BJ (cell line): Measurements from ENCODE around the gene PPP3CA. TPM values are rescaled to one million over a fixed set of nuclear protein-coding genes. Genes with fewer than 3 reads are reported as not detected.

Experiments
- CTCF ChIA-PET: fragments of 350-600 bp; formaldehyde crosslinking; extraction: SDS; loops from one replicate; lab custom pipeline; 2021; ENCODE audit warnings: antibody characterized with exemption, inconsistent platforms; lab: Yijun Ruan, JAX
- POLR2A ChIA-PET: fragments of 300-600 bp; sonication (Branson Sonifier 250); formaldehyde crosslinking; extraction: SDS; loops from one replicate; lab custom pipeline; 2021; ENCODE audit warnings: antibody characterized with exemption; lab: Charles Lee
- DNase-seq: peaks from one replicate; pipeline ENCODE4 v3.0.0-alpha.2; 2011; ENCODE audit warnings: low read depth
- H3K27me3 ChIP-seq: 2 replicates; pipeline ENCODE4 v1.6.0; 2011; ENCODE audit warnings: low read length; ENCODE audit not compliant: control insufficient read depth, insufficient read depth
- H3K36me3 ChIP-seq: 2 replicates; pipeline ENCODE4 v1.5.1; 2011; ENCODE audit warnings: low read length; ENCODE audit not compliant: control insufficient read depth, insufficient read depth
- H3K4me3 ChIP-seq: 2 replicates; pipeline ENCODE4 v1.5.1; 2011; ENCODE audit warnings: low read depth, mild to moderate bottlenecking, control low read depth, low read length
- CTCF ChIP-seq: IDR thresholded peaks from 2 replicates; pipeline ENCODE4 v1.5.1; 2011; ENCODE audit warnings: low read depth, mild to moderate bottlenecking, control low read depth, inconsistent platforms, low read length, moderate library complexity; ENCODE audit not compliant: insufficient read depth
- polyA plus RNA-seq: library from polyadenylated mRNA; depleted of rRNA; stranded (reverse); fragments of >200 nt; gene quantifications from 2 replicates; pipeline ENCODE4 v1.2.3, GENCODE V29; 2011

PPP3CA gene
- polyA plus RNA-seq, 1 experiment: 10.6 TPM

- DNase-seq: no peak
- Histone ChIP-seq H3K27me3 (no peaks in the 10 kb centered on the region), H3K36me3 (no peaks in the 10 kb centered on the region), H3K4me3 (no peak overlapping the region)
- no peak for TF ChIP-seq CTCF
- ChIA-PET CTCF (no interaction called here), POLR2A (no interaction called here)
Measured at GRCh38 chr4:101067383-101067782, 279.9 kb downstream of the PPP3CA start.

- H3K27me3 ChIP-seq: no peaks in the 10 kb centered on the region
- no peak overlapping the region for H3K4me3 ChIP-seq
- TF ChIP-seq CTCF: no peak
- DNase-seq: no peak
- H3K36me3 ChIP-seq: no peaks in the 10 kb centered on the region
- ChIA-PET POLR2A (no interaction called here), CTCF (no interaction called here)
Measured at GRCh38 chr4:101066626-101067170, 280.6 kb downstream of the PPP3CA start.

DNA sequence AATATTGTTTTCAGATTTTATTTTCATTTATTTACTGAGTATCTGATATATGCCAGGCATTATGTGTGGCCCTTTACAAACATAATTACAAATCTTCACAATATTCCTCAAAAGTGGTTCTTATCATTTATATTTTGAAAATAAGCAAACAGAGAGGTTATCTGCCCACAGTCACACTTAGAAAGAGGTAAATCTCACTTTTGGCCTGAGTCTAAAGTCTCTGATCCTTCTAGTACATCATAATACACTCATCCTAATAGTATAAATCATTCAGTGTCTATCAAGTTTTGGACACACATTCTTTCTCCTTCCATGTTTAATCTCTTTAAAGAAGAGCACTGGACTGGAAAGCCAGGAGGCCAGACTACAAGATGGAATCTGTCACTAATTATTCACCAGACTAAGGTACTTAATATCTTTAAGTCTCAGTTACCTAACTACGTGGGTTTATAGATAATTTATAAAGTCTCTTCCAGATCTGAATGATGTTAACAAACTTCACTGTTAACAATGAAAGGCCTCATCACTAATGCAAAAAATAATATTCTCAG is 281.3 kb downstream of the PPP3CA start:
- TF ChIP-seq CTCF: no peak
- no peak overlapping the region for H3K4me3 ChIP-seq

GRCh38 chr4:101065346-101065745 is 282.0 kb downstream of the PPP3CA start:
- no peak for DNase-seq
- no peak for TF ChIP-seq CTCF
- ChIA-PET POLR2A (no interaction called here), CTCF (no interaction called here)
- no peaks in the 10 kb centered on the region for H3K36me3 ChIP-seq
- no peaks in the 10 kb centered on the region for H3K27me3 ChIP-seq
- H3K4me3 ChIP-seq: no peak overlapping the region

More for the DNA sequence above, 281.3 kb downstream of the PPP3CA start:
- H3K36me3 ChIP-seq: no peaks in the 10 kb centered on the region
- H3K27me3 ChIP-seq: no peaks in the 10 kb centered on the region
- CTCF ChIA-PET: no interaction called here
- no peak for DNase-seq
- POLR2A ChIA-PET: no interaction called here

- ChIA-PET CTCF (interaction anchor here (0.7 kb wide), 1 partner anchor 11 kb away, joined by 3 read pairs; no protein-coding TSS in a partner anchor), POLR2A (no interaction called here)
- TF ChIP-seq CTCF: no peak
Measured at GRCh38 chr4:101064541-101065180, 282.7 kb downstream of the PPP3CA start.

More at GRCh38 chr4:101064541-101065180, 282.7 kb downstream of the PPP3CA start:
- DNase-seq: no peak
- Histone ChIP-seq H3K27me3 (no peaks in the 10 kb centered on the region), H3K36me3 (peaks cover 2% of the 10 kb centered on the region; the same call in 1 of the 2 replicates), H3K4me3 (no peak overlapping the region)
